Kidney capillary endothelial cell (primary cell): Measurements from ENCODE around the gene PPA1.
"Not testable (repeated sequence)": the region's sequence is repeated elsewhere in the genome, so short reads cannot be mapped to it uniquely, and the experiment has no call there.

Experiments used
- DNase-seq: peaks from one replicate; pipeline ENCODE4 v3.0.0-alpha.2; 2018; ENCODE audit warnings: low spot score

PPA1 gene

GRCh38 chr10:70169011-70169410 lies 64.2 kb downstream of the PPA1 start:
- no peak for DNase-seq

DNA sequence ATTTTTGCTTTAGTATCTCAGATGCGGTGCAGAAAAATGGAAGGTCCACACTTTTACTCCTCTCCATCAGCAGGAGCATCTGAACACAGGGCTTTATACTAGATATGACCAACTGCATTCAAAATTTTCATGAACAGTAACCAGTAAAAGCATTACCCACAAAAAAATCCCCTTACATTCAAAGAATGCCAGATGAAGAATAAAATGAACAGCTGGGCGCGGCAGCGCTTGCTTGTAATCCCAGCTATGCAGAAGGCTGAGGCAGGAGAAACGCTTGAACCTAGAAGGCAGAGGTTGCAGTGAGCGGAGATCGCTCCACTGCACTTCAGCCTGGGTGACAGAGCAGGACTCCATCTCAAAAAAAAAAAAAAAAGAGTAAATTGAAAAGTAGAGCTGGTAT lies 66.0 kb downstream of the PPA1 start:
- DNase-seq, result no peak

DNA sequence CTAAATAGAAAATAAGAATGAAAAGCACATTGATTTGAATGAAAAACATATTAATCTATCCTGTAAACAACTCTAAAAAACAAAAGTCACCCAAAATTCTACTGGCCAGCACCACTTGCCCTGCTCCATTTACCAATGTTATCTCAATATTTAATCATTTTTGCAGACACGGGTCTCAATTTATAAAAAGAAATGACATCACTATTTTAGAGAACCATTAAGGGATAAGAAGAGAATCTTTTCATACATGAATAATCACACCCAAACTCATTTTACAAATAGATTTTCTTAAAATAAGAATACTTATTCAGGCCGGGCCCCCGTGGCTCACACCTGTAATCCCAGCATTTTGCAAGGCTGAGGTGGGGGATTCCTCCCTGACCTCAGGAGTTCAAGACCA lies 66.8 kb downstream of the PPA1 start:
- DNase-seq, result no peak

DNA sequence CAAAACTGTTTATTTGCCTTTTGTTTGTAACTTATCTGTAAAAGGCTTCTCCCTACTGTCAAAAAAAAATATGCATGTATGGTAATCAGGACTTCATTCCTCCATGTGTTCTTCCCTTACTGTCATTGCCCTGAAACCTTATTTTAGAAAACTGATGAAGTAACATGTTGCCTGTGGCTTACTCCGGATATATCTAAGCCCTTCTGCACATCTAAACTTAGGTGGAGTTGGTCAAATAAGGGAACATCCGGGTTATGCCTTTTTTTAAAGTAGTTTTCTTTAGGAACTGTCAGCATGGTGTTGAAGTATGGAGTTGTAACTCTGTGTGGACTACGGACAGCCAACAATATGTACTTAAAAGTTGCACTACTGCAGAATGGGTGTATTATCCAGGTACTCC lies 69.1 kb downstream of the PPA1 start:
- no peak for DNase-seq

DNA sequence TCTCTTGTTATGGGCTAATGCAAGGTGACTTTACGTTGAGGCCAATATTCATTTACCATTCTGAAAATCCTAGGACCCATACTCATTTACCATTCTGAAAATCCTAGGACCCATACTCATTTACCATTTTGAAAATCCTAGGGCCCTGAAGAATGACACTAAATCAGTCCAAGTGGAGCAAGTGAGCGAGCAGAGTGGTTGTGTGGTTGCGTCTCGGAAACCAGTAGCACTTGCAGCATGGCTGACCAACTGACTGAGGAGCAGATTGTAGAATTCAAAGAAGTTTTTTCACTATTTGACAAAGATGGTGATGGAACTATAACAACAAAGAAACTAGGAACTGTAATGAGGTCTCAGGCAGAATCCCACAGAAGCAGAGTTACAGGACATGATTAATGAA lies 69.8 kb downstream of the PPA1 start:
- no peak for DNase-seq

DNA sequence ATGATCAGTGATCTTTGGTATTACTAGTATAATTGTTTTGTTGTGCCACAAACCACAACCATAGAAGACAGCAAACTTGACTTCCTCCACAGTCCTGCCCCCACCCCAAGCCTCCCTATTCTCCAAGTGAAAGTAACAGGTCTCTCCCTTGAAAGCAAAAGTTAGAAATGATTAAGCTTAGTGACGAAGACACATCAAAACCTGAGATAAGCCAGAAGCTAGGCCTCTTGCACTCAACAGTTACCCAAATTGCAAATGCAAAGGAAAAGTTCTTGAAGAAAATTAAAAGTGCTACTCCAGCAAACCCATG lies 70.4 kb downstream of the PPA1 start:
- DNase-seq, result no peak

DNA sequence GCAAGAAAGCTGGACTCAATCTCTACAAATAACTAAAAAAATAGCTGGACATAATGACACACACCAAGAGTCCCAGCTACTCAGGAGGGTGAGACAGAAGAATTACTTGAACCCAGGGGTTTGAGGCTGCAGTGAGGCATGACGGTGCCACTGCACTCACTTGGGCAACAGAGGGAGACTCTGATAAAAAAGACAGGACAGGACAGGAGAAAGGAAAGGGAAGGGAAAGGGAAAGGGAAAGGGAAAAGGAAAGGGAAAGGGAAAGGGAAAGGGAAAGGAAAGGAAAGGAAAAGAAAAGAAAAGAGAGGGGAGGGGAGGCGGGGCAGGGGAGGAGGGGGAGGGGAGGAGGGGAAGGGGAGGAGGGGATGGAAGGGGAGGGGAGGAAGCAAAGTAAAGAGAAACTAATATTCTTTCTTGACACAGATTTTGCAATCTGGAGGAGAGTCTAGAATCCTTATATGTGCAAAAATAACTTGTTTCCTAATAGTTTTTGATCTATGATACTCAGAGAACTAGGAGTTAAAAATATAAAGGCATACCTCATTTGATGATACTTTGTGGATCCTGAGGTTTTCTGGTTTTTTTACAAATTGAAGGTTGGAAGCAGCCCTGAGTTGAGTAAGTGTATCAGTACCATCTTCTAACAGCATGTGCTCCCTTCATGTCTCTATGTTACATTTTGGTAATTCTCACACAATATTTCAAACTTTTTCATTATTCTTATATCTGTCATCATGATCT lies 70.9 kb downstream of the PPA1 start:
- no peak for DNase-seq

- DNase-seq, result no peak
These were observed 72.4 kb downstream of the PPA1 start for GRCh38 chr10:70160798-70161197.

DNA sequence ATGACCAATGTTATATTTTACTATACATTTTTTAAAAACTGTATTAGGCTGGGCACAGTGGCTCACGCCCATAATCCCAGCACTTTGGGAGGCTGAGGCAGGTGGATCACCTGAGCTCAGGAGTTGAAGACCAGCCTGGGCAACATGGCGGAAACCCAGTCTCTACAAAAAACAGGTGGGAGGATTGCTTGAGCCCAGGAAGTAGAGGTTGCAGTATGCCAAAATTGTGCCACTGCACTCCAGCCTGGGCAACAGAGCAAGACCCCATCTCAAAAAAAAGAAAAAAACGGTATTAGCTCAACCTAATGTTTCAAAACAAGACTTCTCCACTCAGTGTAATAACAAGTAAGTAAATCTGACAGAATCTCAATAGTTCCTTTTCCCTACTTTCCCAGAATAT lies 73.9 kb downstream of the PPA1 start:
- not testable (repeated sequence) for DNase-seq

- no peak for DNase-seq
These were observed 75.1 kb downstream of the PPA1 start for GRCh38 chr10:70158113-70158512.

GRCh38 chr10:70155255-70155838 lies 77.9 kb downstream of the PPA1 start:
- DNase-seq, result no peak
